ENCODE results near the gene CSNK1D. TPM values are rescaled to one million over a fixed set of nuclear protein-coding genes. Genes with fewer than 3 reads are reported as not detected.

The CSNK1D gene
- total and polyA plus RNA-seq, 2 experiments from 2014 or later, result 35.1 to 102 TPM

DNA sequence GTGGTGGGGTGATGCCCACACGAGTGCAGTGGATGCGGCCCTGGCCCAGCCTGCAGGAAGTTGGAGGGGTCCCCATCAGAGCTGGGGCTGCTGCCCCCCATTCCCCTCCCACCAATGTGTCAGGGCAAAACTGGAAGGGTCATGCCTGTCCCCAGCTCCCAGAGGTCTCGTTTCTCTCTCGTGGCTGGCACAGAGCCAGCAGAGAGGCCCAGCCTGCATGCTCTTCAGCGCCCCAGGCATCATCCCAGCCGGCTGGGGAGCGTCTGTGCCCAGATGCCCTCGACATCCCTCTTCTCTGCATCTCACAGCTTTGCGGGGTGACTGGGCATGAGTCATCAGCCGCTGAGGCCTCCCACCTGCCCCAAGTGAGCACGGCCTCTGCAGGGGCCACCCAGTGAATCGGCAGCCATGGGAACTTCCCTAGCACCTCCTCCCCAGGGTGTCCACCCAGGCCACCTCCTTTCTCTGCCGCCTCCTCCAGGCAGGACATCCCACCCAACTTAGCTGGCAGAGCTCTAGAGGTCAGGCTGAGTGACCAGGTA lies 9.8 kb upstream of the CSNK1D start:
- Histone ChIP-seq H3K4me1 (ENCODE audit: insufficient read depth) (peaks cover 17% of the 10 kb centered on the region), H3K4me3 (no peak overlapping the region), H3K27ac (no peak overlapping the region), H3K9me3 (ENCODE audit: low read depth) (no peaks in the 10 kb centered on the region), H3K27me3 (replicated peaks; ENCODE audit: insufficient read depth) (no peaks in the 10 kb centered on the region), H3F3A (ENCODE audit: insufficient read depth) (no peaks in the 10 kb centered on the region), H4K20me1 (ENCODE audit: insufficient read depth) (no peaks in the 10 kb centered on the region), H3K9me2 (ENCODE audit: insufficient read depth) (no peaks in the 10 kb centered on the region), H3K9ac (no peak overlapping the region), H3K4me2 (ENCODE audit: unreplicated experiment) (no peak overlapping the region), H3K79me2 (ENCODE audit: insufficient read depth) (no peaks in the 10 kb centered on the region), H3K36me3 (ENCODE audit: low read depth) (no peaks in the 10 kb centered on the region), H2AFZ (no peak overlapping the region)
- WGBS, 2 experiments (ENCODE audit: low coverage in 1 of 2, low lambda C conversion rate in 2 of 2, missing lambda C conversion rate in 2 of 2), result 26 to 28% methylated on average over 11 to 13 of the region's 13 CpGs
- TF ChIP-seq EZH2phosphoT487 (IDR thresholded peaks at IDR 0.05; ENCODE audit: insufficient read depth, low read depth), result no peak
- no peak for TF ChIP-seq EZH2 (IDR thresholded peaks at IDR 0.05; ENCODE audit: insufficient read depth, poor library complexity, severe bottlenecking)
- peak; percentile 84 for DNase-seq
- in situ Hi-C loops (cut with MboI), result no loop called here

DNA sequence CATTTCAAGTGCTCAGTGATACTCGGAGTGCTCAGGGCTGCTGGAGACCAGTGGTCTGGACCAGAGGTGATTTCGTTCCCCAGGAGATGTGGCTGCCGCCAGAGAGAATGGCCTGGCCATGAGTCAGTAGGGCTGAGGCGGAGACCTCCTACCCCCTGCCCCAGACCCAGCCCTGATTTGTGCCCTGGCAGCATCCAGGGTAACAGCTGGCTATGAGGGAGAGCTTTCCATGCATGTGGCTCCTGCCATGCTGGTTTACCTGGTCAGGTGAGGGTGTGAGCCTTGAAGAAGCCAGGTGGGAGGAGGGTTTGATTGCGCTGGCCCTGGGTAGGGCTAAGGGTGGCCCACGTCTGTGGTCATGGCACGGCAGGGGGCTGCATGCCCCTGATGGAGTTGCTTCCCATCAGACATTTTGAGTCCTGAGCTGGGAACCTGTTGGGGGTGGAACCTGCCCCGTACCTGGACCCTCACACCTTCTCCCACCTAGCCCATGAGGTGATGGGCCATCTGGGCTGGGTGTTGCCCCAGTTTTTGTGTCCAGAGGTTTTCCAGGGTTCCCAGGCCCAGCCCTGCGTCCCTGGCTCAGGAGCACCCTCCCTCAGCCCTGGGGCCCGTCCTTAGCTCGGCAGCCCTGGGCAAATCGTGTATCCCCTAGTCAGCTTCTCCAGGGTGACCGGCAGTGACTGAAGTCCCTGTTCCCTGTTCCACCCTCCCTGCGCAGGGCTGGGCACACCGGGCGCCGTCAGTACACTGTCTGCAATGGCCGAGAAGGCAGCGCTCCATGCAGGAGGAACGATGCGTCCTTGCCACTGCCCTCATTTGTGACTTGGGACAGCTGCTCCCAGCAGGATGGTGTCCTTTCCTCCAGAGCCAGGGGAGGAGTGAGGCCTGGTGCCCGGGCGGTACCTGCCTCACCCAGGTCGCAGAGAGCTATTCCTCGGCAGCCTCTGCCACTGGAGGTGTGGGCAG lies 9.0 kb upstream of the CSNK1D start:
- in situ Hi-C loops (cut with MboI), result no loop called here
- TF ChIP-seq EZH2phosphoT487 (IDR thresholded peaks at IDR 0.05; ENCODE audit: insufficient read depth, low read depth) (no peak), EZH2 (IDR thresholded peaks at IDR 0.05; ENCODE audit: insufficient read depth, poor library complexity, severe bottlenecking) (no peak)
- Histone ChIP-seq H3K9me2 (ENCODE audit: insufficient read depth) (no peaks in the 10 kb centered on the region), H3K4me3 (no peak overlapping the region), H3K27ac (no peak overlapping the region), H3K27me3 (replicated peaks; ENCODE audit: insufficient read depth) (no peaks in the 10 kb centered on the region), H3F3A (ENCODE audit: insufficient read depth) (no peaks in the 10 kb centered on the region), H3K79me2 (ENCODE audit: insufficient read depth) (no peaks in the 10 kb centered on the region), H3K4me1 (ENCODE audit: insufficient read depth) (peaks cover 17% of the 10 kb centered on the region), H4K20me1 (ENCODE audit: insufficient read depth) (no peaks in the 10 kb centered on the region), H3K9ac (no peak overlapping the region), H3K9me3 (ENCODE audit: low read depth) (no peaks in the 10 kb centered on the region), H2AFZ (no peak overlapping the region), H3K4me2 (ENCODE audit: unreplicated experiment) (no peak overlapping the region), H3K36me3 (ENCODE audit: low read depth) (no peaks in the 10 kb centered on the region)
- no peak for DNase-seq
- 82 to 83% methylated on average over 24 of the region's 25 CpGs for WGBS, 2 experiments (ENCODE audit: low coverage in 1 of 2, low lambda C conversion rate in 2 of 2, missing lambda C conversion rate in 2 of 2)

DNA sequence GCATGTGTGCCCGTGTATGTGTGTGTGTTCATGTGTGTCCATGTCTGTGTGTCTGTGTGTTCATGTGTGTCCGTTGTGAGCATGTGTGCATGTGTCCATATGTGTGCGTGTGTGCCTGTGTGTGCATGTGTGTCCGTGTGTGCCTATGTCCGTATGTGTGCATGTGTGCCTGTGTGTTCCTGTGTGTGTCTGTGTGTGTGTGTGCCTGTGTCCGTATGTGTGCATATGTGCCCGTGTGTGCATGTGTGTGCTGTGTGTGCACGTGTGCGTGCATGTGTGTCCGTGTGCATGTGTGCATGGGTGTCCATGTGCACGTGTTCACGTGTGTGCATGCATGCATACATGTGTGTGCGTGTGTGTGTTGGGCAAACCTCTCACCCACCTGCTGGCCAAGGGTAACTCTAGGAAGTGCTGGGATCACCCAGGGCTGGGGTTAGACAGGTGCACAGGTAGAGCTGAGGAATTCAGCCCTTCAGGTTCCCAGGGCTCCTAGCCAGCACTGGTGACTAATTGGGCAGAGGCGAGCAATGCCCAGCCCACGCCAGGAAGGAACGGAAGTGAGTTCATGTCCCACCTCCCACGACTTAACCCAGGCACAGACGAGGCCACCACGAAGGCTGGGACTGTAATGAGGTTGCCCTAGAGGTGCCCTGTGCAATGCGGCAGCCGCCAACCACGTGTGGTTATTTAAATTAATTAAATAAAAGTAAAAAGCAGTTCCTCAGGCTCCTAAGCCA lies 8.2 kb upstream of the CSNK1D start:
- Histone ChIP-seq H3K79me2 (ENCODE audit: insufficient read depth) (no peaks in the 10 kb centered on the region), H3F3A (ENCODE audit: insufficient read depth) (no peaks in the 10 kb centered on the region), H3K9me2 (ENCODE audit: insufficient read depth) (no peaks in the 10 kb centered on the region), H2AFZ (no peak overlapping the region), H3K9me3 (ENCODE audit: low read depth) (no peaks in the 10 kb centered on the region), H3K4me3 (no peak overlapping the region), H3K9ac (no peak overlapping the region), H3K4me1 (ENCODE audit: insufficient read depth) (peaks cover 17% of the 10 kb centered on the region), H3K36me3 (ENCODE audit: low read depth) (no peaks in the 10 kb centered on the region), H3K27ac (no peak overlapping the region), H3K4me2 (ENCODE audit: unreplicated experiment) (no peak overlapping the region), H4K20me1 (ENCODE audit: insufficient read depth) (no peaks in the 10 kb centered on the region), H3K27me3 (replicated peaks; ENCODE audit: insufficient read depth) (no peaks in the 10 kb centered on the region)
- TF ChIP-seq EZH2phosphoT487 (IDR thresholded peaks at IDR 0.05; ENCODE audit: insufficient read depth, low read depth), result no peak
- no peak for TF ChIP-seq EZH2 (IDR thresholded peaks at IDR 0.05; ENCODE audit: insufficient read depth, poor library complexity, severe bottlenecking)
- in situ Hi-C loops (cut with MboI), result no loop called here
- WGBS, 2 experiments (ENCODE audit: low coverage in 1 of 2, low lambda C conversion rate in 2 of 2, missing lambda C conversion rate in 2 of 2), result 70 to 74% methylated on average over 22 of the region's 22 CpGs
- DNase-seq, result peak; percentile 56

DNA sequence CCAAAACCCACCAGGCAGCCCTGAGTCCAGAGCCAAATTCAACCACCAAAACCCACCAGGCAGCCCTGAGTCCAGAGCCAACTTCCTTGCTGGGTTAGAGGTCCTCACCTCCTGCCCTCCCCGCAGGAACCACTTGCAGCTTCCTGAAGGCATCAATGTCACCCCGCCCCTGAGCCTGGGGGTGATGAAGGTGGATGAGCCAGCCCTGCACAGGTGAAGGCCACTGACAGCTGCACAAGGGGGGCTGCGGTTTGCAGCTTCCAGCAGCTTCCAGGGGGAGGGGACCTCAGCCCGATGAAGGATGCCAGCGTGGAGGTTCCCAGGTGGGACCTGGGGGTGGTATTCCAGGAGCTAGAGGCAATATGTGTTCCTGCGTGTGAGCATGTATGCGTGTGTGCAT lies 7.6 kb upstream of the CSNK1D start:
- H2AFZ ChIP-seq, result no peak overlapping the region
- in situ Hi-C loops (cut with MboI), result no loop called here
- no peaks in the 10 kb centered on the region for H3K9me2 ChIP-seq (ENCODE audit: insufficient read depth)
- no peak overlapping the region for H3K9ac ChIP-seq
- DNase-seq, result no peak
- H3K9me3 ChIP-seq (ENCODE audit: low read depth), result no peaks in the 10 kb centered on the region
- H3K4me2 ChIP-seq (ENCODE audit: unreplicated experiment), result no peak overlapping the region
- no peaks in the 10 kb centered on the region for H3K27me3 ChIP-seq (replicated peaks; ENCODE audit: insufficient read depth)
- no peaks in the 10 kb centered on the region for H4K20me1 ChIP-seq (ENCODE audit: insufficient read depth)
- H3K4me1 ChIP-seq (ENCODE audit: insufficient read depth), result peaks cover 17% of the 10 kb centered on the region
- H3F3A ChIP-seq (ENCODE audit: insufficient read depth), result no peaks in the 10 kb centered on the region
- TF ChIP-seq EZH2phosphoT487 (IDR thresholded peaks at IDR 0.05; ENCODE audit: insufficient read depth, low read depth) (no peak), EZH2 (IDR thresholded peaks at IDR 0.05; ENCODE audit: insufficient read depth, poor library complexity, severe bottlenecking) (no peak)
- 60 to 61% methylated on average over 7 of the region's 7 CpGs for WGBS, 2 experiments (ENCODE audit: low coverage in 1 of 2, low lambda C conversion rate in 2 of 2, missing lambda C conversion rate in 2 of 2)
- H3K79me2 ChIP-seq (ENCODE audit: insufficient read depth), result no peaks in the 10 kb centered on the region
- H3K36me3 ChIP-seq (ENCODE audit: low read depth), result no peaks in the 10 kb centered on the region
- no peak overlapping the region for H3K4me3 ChIP-seq
- no peak overlapping the region for H3K27ac ChIP-seq

Measured in GM23248 (cell line).